Kidney (tissue), 14 donors: ENCODE data around the gene RNF41. TPM values are rescaled to one million over a fixed set of nuclear protein-coding genes. Genes with fewer than 3 reads are reported as not detected.
A peak's percentile ranks its signal among the peaks of the same experiment; 100 is the strongest.

Experiments used
- DNase-seq, 5 donors: peaks; one replicate each; pipeline ENCODE4 v3.0.0-alpha.2; 2013 to 2020
- FAIRE-seq: peaks from 2 replicates; lab custom pipeline; 2012; peaks lifted over from hg19 to GRCh38; lab: Jason Lieb, UNC
- H3K27ac ChIP-seq, 2 donors: one replicate each; pipeline ENCODE4 v1.7.0; 2013; ENCODE audit warnings: low read depth in 2 of 2, low read length in 2 of 2, inconsistent platforms in 1 of 2
- H3K27me3 ChIP-seq: one replicate; pipeline ENCODE4 v1.7.1; 2013; ENCODE audit warnings: low read length, inconsistent platforms; ENCODE audit not compliant: control insufficient read depth, insufficient read depth
- H3K36me3 ChIP-seq, 3 donors: one replicate each; pipeline versions ENCODE4 v1.7.0 to v1.7.1; 2013; ENCODE audit warnings: low read length in 3 of 3, control low read depth in 1 of 3, inconsistent platforms in 1 of 3; ENCODE audit not compliant: insufficient read depth in 3 of 3, control insufficient read depth in 2 of 3
- H3K4me1 ChIP-seq, 3 donors: one replicate each; pipeline versions ENCODE4 v1.7.0 to v1.7.1; 2013; ENCODE audit warnings: low read length in 3 of 3, inconsistent platforms in 1 of 3, low read depth in 1 of 3; ENCODE audit not compliant: control insufficient read depth in 2 of 3, insufficient read depth in 2 of 3
- H3K4me3 ChIP-seq, 3 donors: one replicate each; pipeline versions ENCODE4 v1.7.0 to v1.8.1; 2013; ENCODE audit warnings: low read length in 3 of 3, control low read depth in 1 of 3, inconsistent platforms in 1 of 3
- H3K9ac ChIP-seq, 3 donors: one replicate each; pipeline versions ENCODE4 v1.7.0 to v1.7.1; 2013; ENCODE audit warnings: low read length in 3 of 3, control low read depth in 1 of 3, inconsistent platforms in 1 of 3
- H3K9me3 ChIP-seq, 3 donors: one replicate each; pipeline versions ENCODE4 v1.7.0 to v1.7.1; 2013; ENCODE audit warnings: low read length in 3 of 3, control low read depth in 1 of 3, inconsistent platforms in 1 of 3; ENCODE audit not compliant: control insufficient read depth in 2 of 3, insufficient read depth in 1 of 3
- CTCF ChIP-seq: IDR thresholded peaks from 3 replicates; pipeline ENCODE4 v1.5.1; 2012; ENCODE audit warnings: mild to moderate bottlenecking, moderate library complexity, borderline replicate concordance; ENCODE audit not compliant: insufficient read depth; ENCODE audit errors: extremely low read depth
- intact Hi-C: fragments of 100-400 bp; cut with DNase I; formaldehyde crosslinking; loops from one replicate; pipeline ENCODE4 v1.11.1; 2022
- polyA plus RNA-seq: library from polyadenylated mRNA; stranded (reverse); fragments of 350-450 nt; fragmentation: Illumina TruSeq; extraction: RNeasy Lipid Tissue Mini Kit (QIAGEN cat#74804); gene quantifications from one replicate; pipeline ENCODE4 v1.2.3, GENCODE V29; 2014; ENCODE audit warnings: low read depth, low replicate concordance; ENCODE audit not compliant: insufficient read depth
- total RNA-seq: library from RNA; stranded (reverse); fragmentation: NEBNext Ultra II Directional; extraction: Animal tissue kit (Norgen Biotek cat#: 25700); gene quantifications from one replicate; pipeline ENCODE4 v1.2.1, GENCODE V29; 2021
- donor health status: control.
- donor health status: control.
- donor health status: control.
- donor health status: control.
- donor health status: control.
- donor health status: DM: yes; HTN: yes; CAD: no.
- donor health status: Normal renal cell carcinoma (clear cell type).

RNF41 gene
- total and polyA plus RNA-seq, 2 donors from 2014 or later: 17.6 to 45.5 TPM

DNA sequence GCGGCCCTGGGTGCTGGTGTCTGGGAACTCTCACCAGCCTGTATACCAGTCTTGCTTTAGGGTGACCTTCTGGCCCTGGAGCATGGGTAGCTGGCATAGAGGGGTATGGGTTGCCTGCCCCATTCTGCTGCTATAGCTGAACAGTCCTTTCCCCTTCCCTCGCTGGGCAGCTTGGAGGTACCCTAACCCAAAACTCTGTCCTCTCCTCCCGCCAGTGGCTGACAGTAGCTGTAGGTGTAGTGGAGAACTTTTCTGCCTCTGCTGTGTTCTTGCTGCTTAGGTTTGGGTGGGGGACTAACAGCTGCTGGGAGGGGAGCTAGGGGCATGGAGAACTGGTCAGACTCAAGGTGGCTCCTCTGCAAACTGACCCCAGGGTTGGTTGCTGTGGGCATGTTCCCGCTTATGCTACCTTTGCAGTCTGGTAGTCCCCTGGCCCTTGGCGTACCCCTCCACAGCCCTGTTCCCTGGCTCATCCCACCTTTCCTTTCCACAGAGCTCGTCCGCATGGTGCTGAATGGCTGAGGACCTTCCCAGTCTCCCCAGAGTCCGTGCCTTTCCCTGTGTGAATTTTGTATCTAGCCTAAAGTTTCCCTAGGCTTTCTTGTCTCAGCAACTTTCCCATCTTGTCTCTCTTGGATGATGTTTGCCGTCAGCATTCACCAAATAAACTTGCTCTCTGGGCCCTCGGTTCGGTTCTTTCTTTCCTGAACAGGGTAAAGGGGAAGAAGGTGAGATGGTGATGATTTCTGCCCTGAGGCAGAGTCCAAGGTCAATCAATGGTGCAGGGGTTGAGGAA, 60.6 kb downstream of the RNF41 start:
- no peak for TF ChIP-seq CTCF
- Histone ChIP-seq H3K9me3 (no peaks in the 10 kb centered on the region), H3K4me1 (peaks cover 2 to 23% (median 21%) of the 10 kb centered on the region in 3 donors), H3K27me3 (no peaks in the 10 kb centered on the region), H3K9ac (peak overlapping the region in 2 of 3 donors; percentile 15 to 99), H3K27ac (peak overlapping the region; percentile 98 to 100), H3K4me3 (peak overlapping the region in 2 of 3 donors; percentile 95 to 100), H3K36me3 (peaks cover 11 to 53% (median 36%) of the 10 kb centered on the region in 3 donors)
- no peak for FAIRE-seq
- intact Hi-C loops: no loop called here
- DNase-seq: no peak

DNA sequence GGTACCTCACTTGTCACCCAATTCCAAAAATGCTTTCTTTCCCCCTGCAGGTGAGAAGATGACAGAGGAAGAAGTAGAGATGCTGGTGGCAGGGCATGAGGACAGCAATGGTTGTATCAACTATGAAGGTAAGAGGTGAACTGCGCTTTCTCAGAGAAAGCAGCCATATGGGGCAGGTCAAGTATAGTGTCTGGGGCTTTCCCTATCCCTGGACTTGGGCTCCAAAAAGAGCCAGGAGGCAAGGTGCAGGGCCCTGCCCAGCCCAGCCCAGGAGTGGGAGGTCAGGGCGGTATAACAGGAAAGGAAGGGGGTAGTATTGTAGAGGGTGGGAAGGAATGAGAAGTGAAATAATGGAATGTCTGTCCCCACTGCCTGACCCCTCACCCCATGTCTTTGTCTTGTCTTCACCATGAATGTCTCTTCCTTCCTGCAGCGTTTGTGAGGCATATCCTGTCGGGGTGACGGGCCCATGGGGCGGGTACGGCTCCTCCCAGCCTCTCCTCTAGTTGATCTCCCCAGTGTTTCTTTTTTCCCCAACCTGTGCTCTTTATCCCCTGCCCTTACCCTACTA, 61.4 kb downstream of the RNF41 start:
- H3K27me3 ChIP-seq: no peaks in the 10 kb centered on the region
- H3K4me1 ChIP-seq: peaks cover 2 to 23% (median 22%) of the 10 kb centered on the region in 3 donors
- peak in 1 of 5 donors; percentile 83 for DNase-seq
- H3K27ac ChIP-seq: peak overlapping the region; percentile 98 to 100
- FAIRE-seq: no peak
- H3K9ac ChIP-seq: peak overlapping the region in 2 of 3 donors; percentile 99 to 100
- H3K4me3 ChIP-seq: peak overlapping the region; percentile 3 to 100 (median 95)
- no peaks in the 10 kb centered on the region for H3K9me3 ChIP-seq
- no peak for TF ChIP-seq CTCF
- H3K36me3 ChIP-seq: peaks cover 9 to 48% (median 35%) of the 10 kb centered on the region in 3 donors
- intact Hi-C loops: no loop called here

- peaks cover 9 to 43% (median 33%) of the 10 kb centered on the region in 3 donors for H3K36me3 ChIP-seq
- intact Hi-C loops: no loop called here
- TF ChIP-seq CTCF: no peak
- FAIRE-seq: no peak
- DNase-seq: no peak
- H3K9me3 ChIP-seq: no peaks in the 10 kb centered on the region
- H3K27ac ChIP-seq: peak overlapping the region; percentile 98 to 100
- H3K9ac ChIP-seq: peak overlapping the region; percentile 90 to 100 (median 99)
- H3K27me3 ChIP-seq: no peaks in the 10 kb centered on the region
- peak overlapping the region; percentile 95 to 100 (median 98) for H3K4me3 ChIP-seq
- peaks cover 2 to 25% (median 23%) of the 10 kb centered on the region in 3 donors for H3K4me1 ChIP-seq
Observed at GRCh38 chr12:56159482-56160192, 62.1 kb downstream of the RNF41 start.
